K562 treated with DMSO at 1 percent for 48 hours (cell line): ENCODE data around the gene NR2E1. TPM values are rescaled to one million over a fixed set of nuclear protein-coding genes. Genes with fewer than 3 reads are reported as not detected.

Experiments used
- total RNA-seq: library from RNA; unstranded; fragments of 300-600 nt; gene quantifications from 2 replicates; pipeline ENCODE4 v1.2.3, GENCODE V29; 2022; ENCODE audit warnings: low replicate concordance; ENCODE audit errors: extremely low read depth

NR2E1 gene
- not detected in 2 replicates for total RNA-seq

DNA sequence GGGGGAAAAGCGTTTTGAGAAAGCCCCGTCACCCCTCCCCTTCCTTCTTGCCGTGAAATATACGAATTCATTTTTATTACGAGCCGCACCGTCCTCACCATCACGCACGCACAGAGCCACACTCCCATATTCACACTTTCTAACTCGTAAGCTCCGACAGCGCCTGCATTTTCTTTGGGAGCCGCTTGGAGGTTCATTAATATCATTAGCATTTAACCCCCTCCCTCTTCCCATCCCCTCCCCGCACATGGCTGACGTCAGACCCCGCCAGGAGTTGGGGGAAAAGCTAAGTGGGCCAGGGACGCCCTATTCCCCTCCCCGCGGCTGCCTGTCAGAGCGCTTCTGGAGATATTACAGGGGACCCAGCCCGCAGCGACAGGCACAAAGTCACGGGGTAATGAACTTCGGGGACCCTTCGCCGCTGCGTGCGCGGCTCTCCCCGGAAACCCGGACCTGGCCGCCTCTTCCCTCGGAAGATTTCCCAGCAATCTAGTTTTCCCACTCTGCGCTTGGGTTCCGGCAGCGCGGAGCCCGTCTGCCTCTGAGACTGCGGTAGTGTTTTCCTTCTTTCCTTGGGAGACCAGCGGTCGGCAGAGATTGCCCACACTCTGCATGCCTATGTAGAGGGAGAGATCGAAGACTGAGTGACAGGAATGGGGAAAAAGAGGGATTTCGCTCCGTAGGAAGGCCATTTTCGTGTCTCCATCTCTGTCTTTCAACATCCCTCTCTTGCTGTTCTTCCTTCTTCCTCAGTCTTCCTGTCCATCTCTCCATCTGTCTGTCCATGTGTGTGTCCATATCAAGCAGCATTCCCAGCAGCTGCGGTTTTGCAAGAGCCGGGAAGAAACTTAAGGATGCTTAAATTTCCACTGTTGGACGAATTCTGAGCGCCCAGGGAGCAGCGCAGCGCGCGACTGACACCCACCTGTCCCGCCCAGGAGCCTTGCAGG, at the start of gene NR2E1:
Gene NR2E1 (plus strand): TSS at position 309 of the 950 bp plus-strand sequence. CDS start 744 bp downstream, outside the sequence.

Other genes with a start within 250 kb of the NR2E1 start
- not detected in 2 replicates for gene SEC63, start 207.8 kb upstream of the NR2E1 start, total RNA-seq
- gene OSTM1, start 91.3 kb upstream of the NR2E1 start, total RNA-seq = not detected in 2 replicates
- gene SNX3, start 95.0 kb downstream of the NR2E1 start, total RNA-seq = not detected in 2 replicates
- gene AFG1L, start 129.0 kb downstream of the NR2E1 start, total RNA-seq = not detected in 2 replicates